Karpas-422 (cell line): ENCODE results near the gene BCAS4. TPM values are rescaled to one million over a fixed set of nuclear protein-coding genes. Genes with fewer than 3 reads are reported as not detected.

ENCODE experiments used
- DNase-seq: peaks from one replicate; pipeline ENCODE4 v3.0.0-alpha.2; 2015
- H2AFZ ChIP-seq: fragments of 200-600 bp; sonication (generic); 2 replicates; pipeline ENCODE4 v1.6.1; 2014; ENCODE audit warnings: antibody characterized with exemption, low read length, mixed read lengths
- H3K27ac ChIP-seq: fragments of 200-600 bp; sonication (generic); 2 replicates; pipeline ENCODE4 v1.5.1; 2014; ENCODE audit warnings: mild to moderate bottlenecking, low read length, moderate library complexity
- H3K27me3 ChIP-seq: fragments of 200-600 bp; sonication (generic); 2 replicates; pipeline ENCODE4 v1.6.1; 2014; ENCODE audit warnings: low read length, mixed read lengths
- H3K36me3 ChIP-seq: fragments of 200-600 bp; sonication (generic); 2 replicates; pipeline ENCODE4 v1.6.1; 2014; ENCODE audit warnings: low read length, mixed read lengths; ENCODE audit not compliant: insufficient read depth
- H3K4me1 ChIP-seq: fragments of 200-600 bp; sonication (generic); 2 replicates; pipeline ENCODE4 v1.6.1; 2014; ENCODE audit warnings: mild to moderate bottlenecking, low read length, mixed read lengths
- H3K4me2 ChIP-seq: fragments of 200-600 bp; sonication (generic); 2 replicates; pipeline ENCODE4 v1.6.1; 2014; ENCODE audit warnings: low read length, low read depth, mild to moderate bottlenecking; ENCODE audit not compliant: poor library complexity, severe bottlenecking
- H3K4me3 ChIP-seq: fragments of 200-600 bp; sonication (generic); 2 replicates; pipeline ENCODE4 v1.5.1; 2014; ENCODE audit warnings: mild to moderate bottlenecking, antibody characterized with exemption, low read length, mixed read lengths
- H3K79me2 ChIP-seq: fragments of 200-600 bp; sonication (generic); 2 replicates; pipeline ENCODE4 v1.6.1; 2014; ENCODE audit warnings: mild to moderate bottlenecking, low read length, mixed read lengths
- H3K9ac ChIP-seq: fragments of 200-600 bp; sonication (generic); 2 replicates; pipeline ENCODE4 v1.6.0; 2014; ENCODE audit warnings: low read length
- H3K9me2 ChIP-seq: fragments of 200-600 bp; sonication (generic), shearing (Covaris generic); replicated peaks from 2 replicates; pipeline ENCODE4 v1.6.0; 2014; ENCODE audit warnings: mild to moderate bottlenecking, low read length, moderate library complexity; ENCODE audit not compliant: insufficient read depth
- H3K9me3 ChIP-seq: fragments of 300-700, 200-600 bp; sonication (generic); 2 replicates; pipeline ENCODE4 v1.6.1; 2014; ENCODE audit warnings: low read length, mixed read lengths
- H4K20me1 ChIP-seq: fragments of 200-600 bp; sonication (generic); 2 replicates; pipeline ENCODE4 v1.6.1; 2014; ENCODE audit warnings: mild to moderate bottlenecking, antibody characterized with exemption, low read length, low read depth; ENCODE audit not compliant: insufficient read depth
- total RNA-seq: library from RNA; depleted of rRNA; stranded (reverse); fragments of >200 nt; shearing (Covaris generic); gene quantifications from 2 replicates; pipeline ENCODE4 v1.2.3, GENCODE V29; 2014; ENCODE audit warnings: low replicate concordance

BCAS4 gene
- total RNA-seq, 1 experiment from 2014 or later, result 191 TPM

DNA sequence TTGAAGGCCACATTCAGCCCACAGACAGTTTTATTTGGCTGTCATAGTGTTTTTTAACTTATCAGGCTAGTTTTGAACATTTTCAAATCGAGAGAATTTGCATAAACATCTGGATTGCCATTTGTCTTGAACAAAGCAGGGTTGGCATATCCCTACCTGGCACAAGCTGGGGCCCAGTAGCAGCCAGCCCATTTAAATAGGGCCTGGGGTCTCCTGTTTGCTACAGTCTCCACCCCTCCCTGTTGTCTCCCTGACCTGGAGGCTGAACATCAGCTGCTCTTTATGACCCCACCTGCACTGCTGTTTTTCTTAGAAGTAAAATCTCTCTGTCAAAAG, 10.5 kb downstream of the BCAS4 start:
- Histone ChIP-seq H3K4me3 (peak overlapping the region; percentile 43), H3K9me3 (no peaks in the 10 kb centered on the region), H3K27ac (peak overlapping the region; percentile 92), H3K36me3 (peaks cover 12% of the 10 kb centered on the region; the same call in 1 of the 2 replicates), H3K4me1 (peaks cover 79% of the 10 kb centered on the region), H3K9ac (peak overlapping the region; percentile 53), H3K4me2 (peak overlapping the region; percentile 64), H3K79me2 (peaks cover 99% of the 10 kb centered on the region), H3K9me2 (no peaks in the 10 kb centered on the region), H2AFZ (no peak overlapping the region), H3K27me3 (no peaks in the 10 kb centered on the region), H4K20me1 (peaks cover 50% of the 10 kb centered on the region)
- DNase-seq, result no peak

DNA sequence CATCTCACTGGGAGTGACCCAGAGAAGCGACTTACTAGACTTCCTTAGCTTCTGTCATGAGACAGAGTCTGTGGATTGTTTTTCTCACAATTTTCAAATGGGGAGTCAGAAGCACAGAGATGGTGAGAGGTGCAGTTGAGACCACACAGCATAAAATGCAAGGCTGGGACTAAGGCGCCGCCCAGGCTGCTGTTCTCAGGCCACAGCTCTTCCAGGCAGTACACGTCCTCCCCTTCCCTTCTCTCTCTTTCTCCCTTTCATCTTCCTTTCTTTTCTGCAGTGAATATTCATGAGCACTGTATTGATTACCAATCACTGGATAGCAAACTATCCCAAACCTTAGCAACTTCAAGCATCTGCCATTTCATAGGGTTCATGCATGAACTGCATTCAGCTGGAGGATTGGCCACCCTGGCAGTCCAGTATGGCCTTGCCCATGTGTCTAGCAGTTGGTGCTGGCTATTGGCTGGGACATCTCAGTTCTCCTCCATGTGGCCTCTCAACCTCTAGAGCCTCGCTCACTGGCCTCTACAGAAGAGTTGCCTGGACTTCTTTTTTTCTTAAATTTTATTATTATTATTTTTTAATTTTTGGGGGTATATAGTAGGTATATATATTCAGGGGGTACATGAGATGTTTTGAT, 11.4 kb downstream of the BCAS4 start:
- peaks cover 99% of the 10 kb centered on the region for H3K79me2 ChIP-seq
- H3K4me1 ChIP-seq, result peaks cover 79% of the 10 kb centered on the region
- no peaks in the 10 kb centered on the region for H3K9me2 ChIP-seq
- H2AFZ ChIP-seq, result no peak overlapping the region
- no peaks in the 10 kb centered on the region for H3K27me3 ChIP-seq
- no peaks in the 10 kb centered on the region for H3K9me3 ChIP-seq
- no peak overlapping the region for H3K9ac ChIP-seq
- H4K20me1 ChIP-seq, result peaks cover 45% of the 10 kb centered on the region; the same call in 1 of the 2 replicates
- peaks cover 8% of the 10 kb centered on the region; the same call in 1 of the 2 replicates for H3K36me3 ChIP-seq
- H3K27ac ChIP-seq, result peak overlapping the region; percentile 92
- no peak for DNase-seq
- no peak overlapping the region for H3K4me2 ChIP-seq
- no peak overlapping the region for H3K4me3 ChIP-seq

DNA sequence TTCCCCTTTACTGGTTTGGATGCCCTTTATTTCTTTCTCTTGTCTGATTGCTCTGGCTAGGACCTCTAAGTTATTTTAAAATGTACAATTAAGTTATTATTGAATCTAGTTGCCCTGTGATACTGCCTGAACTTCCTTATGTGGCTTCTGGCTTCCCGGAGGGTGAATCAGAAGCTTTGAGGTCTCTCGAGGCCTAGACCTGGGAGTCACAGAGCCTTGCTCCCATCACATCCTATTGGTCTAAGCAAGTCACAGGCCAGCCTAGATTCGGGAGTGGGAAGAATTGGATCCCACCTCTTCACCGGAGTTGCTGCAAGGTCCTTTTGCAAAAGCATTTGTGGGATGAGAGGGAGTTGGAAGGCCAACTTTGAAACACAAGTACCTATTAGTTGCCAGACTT, 15.2 kb downstream of the BCAS4 start:
- peaks cover 80% of the 10 kb centered on the region for H3K4me1 ChIP-seq
- H3K36me3 ChIP-seq, result peaks cover 6% of the 10 kb centered on the region; the same call in 1 of the 2 replicates
- peaks cover 17% of the 10 kb centered on the region; the same call in 1 of the 2 replicates for H4K20me1 ChIP-seq
- H3K4me2 ChIP-seq, result peak overlapping the region; percentile 49
- no peak for DNase-seq
- peak overlapping the region; percentile 98 for H3K27ac ChIP-seq
- peaks cover 93% of the 10 kb centered on the region for H3K79me2 ChIP-seq
- no peaks in the 10 kb centered on the region for H3K9me3 ChIP-seq
- H3K9me2 ChIP-seq, result no peaks in the 10 kb centered on the region
- no peaks in the 10 kb centered on the region for H3K27me3 ChIP-seq
- H3K9ac ChIP-seq, result peak overlapping the region; percentile 50
- H2AFZ ChIP-seq, result no peak overlapping the region
- H3K4me3 ChIP-seq, result no peak overlapping the region

DNA sequence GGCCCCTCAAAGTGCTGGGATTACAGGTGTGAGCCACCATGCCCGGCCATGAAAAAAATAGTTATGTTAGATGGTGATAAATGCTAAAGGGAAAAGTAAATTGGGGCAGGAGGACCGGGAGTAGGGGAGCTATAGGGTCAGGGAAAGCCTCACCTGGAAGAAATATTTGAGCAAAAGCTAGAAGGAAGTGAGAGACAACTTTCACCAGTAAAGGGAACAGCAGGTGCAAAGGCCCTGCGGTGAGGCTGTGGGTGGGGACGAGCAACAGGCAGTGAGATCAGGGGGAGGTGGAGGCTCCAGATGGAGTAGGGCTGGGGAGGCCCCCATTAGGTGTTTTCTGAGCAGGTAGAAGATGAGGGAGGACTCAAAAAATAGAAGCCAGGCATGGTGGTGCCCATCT, 16.0 kb downstream of the BCAS4 start:
- H3K9me3 ChIP-seq, result no peaks in the 10 kb centered on the region
- peaks cover 5% of the 10 kb centered on the region; the same call in 1 of the 2 replicates for H3K36me3 ChIP-seq
- H2AFZ ChIP-seq, result no peak overlapping the region
- H4K20me1 ChIP-seq, result peaks cover 10% of the 10 kb centered on the region; the same call in 1 of the 2 replicates
- H3K9ac ChIP-seq, result 0 out of 2 replicates have a peak overlapping the region, but pooled peaks have one; percentile 63
- DNase-seq, result no peak
- peak overlapping the region; percentile 68 for H3K4me2 ChIP-seq
- H3K4me1 ChIP-seq, result peaks cover 80% of the 10 kb centered on the region
- no peaks in the 10 kb centered on the region for H3K27me3 ChIP-seq
- H3K79me2 ChIP-seq, result peaks cover 85% of the 10 kb centered on the region
- peak overlapping the region; percentile 98 for H3K27ac ChIP-seq
- no peaks in the 10 kb centered on the region for H3K9me2 ChIP-seq
- no peak overlapping the region for H3K4me3 ChIP-seq

DNA sequence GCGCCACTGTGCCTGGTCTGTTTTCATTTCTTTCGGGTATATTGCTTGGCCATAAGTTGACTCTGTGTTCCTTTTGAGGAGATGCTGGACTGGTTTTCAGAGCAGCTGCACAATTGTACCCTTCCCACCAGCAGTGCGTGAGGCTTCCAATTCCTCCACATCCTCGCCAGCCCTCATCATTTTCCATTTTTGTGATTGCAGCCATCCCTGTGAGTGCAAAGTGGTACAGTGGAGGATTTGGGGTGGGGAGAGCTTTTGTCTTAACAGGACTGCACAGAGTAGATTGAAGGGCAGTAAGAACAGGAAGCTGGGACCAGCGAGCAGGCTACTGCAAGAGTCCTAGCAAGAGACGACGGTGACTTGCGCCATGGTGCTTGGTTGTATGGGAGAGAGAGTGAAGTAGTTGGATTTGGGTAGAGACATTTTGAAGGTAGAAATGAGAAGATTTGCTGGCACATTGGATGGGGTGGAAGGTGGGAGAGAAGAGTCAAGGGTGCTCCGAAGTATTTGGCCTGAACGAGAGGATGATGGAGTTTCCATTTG, 18.3 kb downstream of the BCAS4 start:
- peaks cover 4% of the 10 kb centered on the region; the same call in 1 of the 2 replicates for H4K20me1 ChIP-seq
- H3K27ac ChIP-seq, result peak overlapping the region; percentile 98
- peak overlapping the region; percentile 68 for H3K4me2 ChIP-seq

DNA sequence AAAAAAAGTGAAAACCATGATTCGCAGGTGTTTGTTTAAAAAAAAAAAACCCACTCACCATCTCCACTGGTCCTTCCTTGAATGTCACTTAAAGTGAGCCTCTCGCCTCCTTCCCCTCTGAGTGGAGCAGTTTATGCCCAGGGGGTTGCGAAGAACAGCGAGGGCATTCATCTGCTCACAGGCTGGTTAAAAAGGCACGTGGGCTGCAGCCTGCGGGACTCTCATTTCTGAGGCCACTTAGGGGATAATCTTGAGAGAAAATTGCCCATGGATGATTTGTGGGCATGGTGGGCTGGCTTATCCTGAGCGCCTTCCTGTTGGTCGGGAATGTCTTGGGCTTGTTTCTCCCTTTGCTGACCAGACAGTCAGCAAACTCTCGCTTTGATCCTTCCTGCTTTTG, 18.9 kb downstream of the BCAS4 start:
- Histone ChIP-seq H3K4me2 (peak overlapping the region; percentile 68), H3K27ac (peak overlapping the region; percentile 98)

More for the DNA sequence above, 18.3 kb downstream of the BCAS4 start:
- no peaks in the 10 kb centered on the region for H3K36me3 ChIP-seq
- H3K9me2 ChIP-seq, result no peaks in the 10 kb centered on the region
- DNase-seq, result peak; percentile 75
- no peaks in the 10 kb centered on the region for H3K9me3 ChIP-seq
- H3K4me1 ChIP-seq, result peaks cover 96% of the 10 kb centered on the region
- peak overlapping the region; percentile 63 for H3K9ac ChIP-seq
- no peaks in the 10 kb centered on the region for H3K27me3 ChIP-seq
- peaks cover 62% of the 10 kb centered on the region for H3K79me2 ChIP-seq
- no peak overlapping the region for H2AFZ ChIP-seq
- peak overlapping the region; percentile 28 for H3K4me3 ChIP-seq

DNA sequence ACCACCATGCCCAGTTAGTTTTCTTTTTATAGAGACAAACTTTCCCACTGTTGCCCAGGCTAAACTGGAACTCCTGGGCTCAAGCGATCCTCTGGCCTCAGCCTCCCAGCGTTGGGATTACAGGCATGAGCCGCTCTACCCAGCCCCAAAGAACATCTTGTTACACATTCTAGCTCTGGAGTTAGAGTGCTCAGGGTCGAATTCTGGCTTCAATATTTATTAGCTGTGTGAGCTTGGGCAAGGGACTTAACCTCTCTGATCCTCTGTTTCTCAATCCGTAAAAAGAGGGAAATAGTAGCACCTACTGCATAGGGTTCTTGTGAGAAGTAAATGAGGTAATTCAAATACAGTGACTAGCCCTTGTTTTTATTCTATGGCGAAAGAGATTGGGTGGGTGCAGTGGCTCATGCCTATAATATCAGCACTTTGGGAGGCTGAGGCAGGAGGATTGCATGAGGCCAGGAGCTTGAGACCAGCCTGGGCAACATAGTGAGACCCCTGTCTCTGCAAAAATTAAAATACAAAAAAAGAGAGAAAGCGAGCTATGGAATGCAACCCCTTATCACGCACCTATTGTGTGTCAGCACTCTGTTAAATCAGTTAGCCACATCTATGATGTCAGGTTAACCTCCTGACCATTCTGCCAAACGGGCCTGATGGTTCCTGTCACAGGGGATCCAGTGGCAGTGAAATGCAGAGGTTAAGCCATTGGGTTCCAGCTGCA, 19.7 kb downstream of the BCAS4 start:
- Histone ChIP-seq H2AFZ (no peak overlapping the region), H3K4me2 (peak overlapping the region; percentile 68), H3K36me3 (no peaks in the 10 kb centered on the region), H3K9ac (peak overlapping the region; percentile 63), H4K20me1 (peaks cover 4% of the 10 kb centered on the region; the same call in 1 of the 2 replicates), H3K79me2 (peaks cover 48% of the 10 kb centered on the region), H3K27me3 (no peaks in the 10 kb centered on the region), H3K4me1 (peaks cover 98% of the 10 kb centered on the region), H3K4me3 (peak overlapping the region; percentile 49; the same call in 1 of the 2 replicates), H3K27ac (peak overlapping the region; percentile 98), H3K9me3 (no peaks in the 10 kb centered on the region), H3K9me2 (no peaks in the 10 kb centered on the region)
- DNase-seq, result no peak

More for the DNA sequence above, 18.9 kb downstream of the BCAS4 start:
- Histone ChIP-seq H3K79me2 (peaks cover 56% of the 10 kb centered on the region), H3K9me2 (no peaks in the 10 kb centered on the region), H3K9me3 (no peaks in the 10 kb centered on the region), H3K9ac (peak overlapping the region; percentile 63), H4K20me1 (peaks cover 4% of the 10 kb centered on the region; the same call in 1 of the 2 replicates), H2AFZ (no peak overlapping the region), H3K4me3 (peak overlapping the region; percentile 28; the same call in 1 of the 2 replicates), H3K4me1 (peaks cover 98% of the 10 kb centered on the region), H3K36me3 (no peaks in the 10 kb centered on the region), H3K27me3 (no peaks in the 10 kb centered on the region)
- peak; percentile 73 for DNase-seq
